AG08396 (cell line): ENCODE data around the gene MCTP2.

ENCODE experiments used
- DNase-seq: peaks from one replicate; pipeline ENCODE4 v3.0.0; 2012; ENCODE audit warnings: low spot score, mixed read lengths

MCTP2 gene

DNA sequence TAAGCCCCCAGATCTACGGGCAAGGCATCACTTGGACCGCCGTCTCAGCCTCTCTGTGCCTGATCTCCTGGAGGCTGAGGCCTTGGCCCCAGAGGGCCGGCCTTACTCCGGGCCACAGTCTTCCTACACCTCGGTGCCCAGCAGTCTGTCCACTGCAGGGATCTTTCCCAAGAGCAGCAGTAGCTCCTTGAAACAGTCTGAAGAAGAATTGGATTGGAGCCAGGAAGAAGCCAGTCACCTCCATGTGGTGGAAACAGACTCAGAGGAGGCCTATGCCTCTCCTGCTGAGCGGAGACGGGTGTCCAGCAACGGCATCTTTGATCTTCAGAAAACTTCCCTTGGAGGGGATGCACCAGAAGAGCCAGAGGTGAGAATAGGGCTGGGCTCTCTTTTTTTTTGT is 67.0 kb downstream of the MCTP2 start:
- DNase-seq: no peak

DNA sequence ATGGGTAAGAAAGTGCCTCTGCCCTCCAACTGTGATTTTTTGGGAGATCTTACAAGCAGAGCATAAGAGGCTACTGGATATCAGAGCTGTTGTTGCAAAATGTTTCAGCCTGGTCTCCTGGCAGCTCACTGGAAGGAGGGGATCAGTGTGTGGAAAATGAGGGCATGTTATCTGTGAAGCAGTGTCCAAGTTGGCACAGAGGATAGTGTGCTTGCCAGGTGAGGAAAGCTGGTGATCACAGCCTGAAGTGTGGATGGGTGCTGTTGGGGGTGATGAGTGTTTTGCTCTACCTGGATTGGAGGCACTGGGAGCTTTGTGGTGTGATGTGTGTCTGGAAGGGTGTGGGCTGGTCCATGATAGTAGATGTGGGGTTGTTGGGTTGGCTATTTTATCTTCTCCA is 69.3 kb downstream of the MCTP2 start:
- DNase-seq: no peak

DNA sequence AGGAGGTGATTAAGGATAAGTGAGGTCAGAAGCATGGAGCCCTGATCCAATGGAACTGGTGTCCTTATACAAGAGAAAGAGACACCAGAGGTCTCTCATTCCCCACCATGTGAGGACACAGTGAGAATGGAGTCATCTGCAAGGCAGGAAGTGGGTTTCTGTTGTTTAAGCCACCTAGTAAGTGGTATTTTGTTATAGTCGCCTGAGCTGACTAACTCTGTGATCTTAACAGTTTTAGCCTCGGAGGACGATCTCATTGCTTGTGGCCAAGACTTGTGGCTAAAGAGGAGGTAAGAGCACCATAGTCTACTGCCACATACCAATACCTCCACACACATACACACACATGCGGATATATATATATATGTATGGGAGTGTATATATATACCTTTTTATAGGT is 73.8 kb downstream of the MCTP2 start:
- DNase-seq: no peak

DNA sequence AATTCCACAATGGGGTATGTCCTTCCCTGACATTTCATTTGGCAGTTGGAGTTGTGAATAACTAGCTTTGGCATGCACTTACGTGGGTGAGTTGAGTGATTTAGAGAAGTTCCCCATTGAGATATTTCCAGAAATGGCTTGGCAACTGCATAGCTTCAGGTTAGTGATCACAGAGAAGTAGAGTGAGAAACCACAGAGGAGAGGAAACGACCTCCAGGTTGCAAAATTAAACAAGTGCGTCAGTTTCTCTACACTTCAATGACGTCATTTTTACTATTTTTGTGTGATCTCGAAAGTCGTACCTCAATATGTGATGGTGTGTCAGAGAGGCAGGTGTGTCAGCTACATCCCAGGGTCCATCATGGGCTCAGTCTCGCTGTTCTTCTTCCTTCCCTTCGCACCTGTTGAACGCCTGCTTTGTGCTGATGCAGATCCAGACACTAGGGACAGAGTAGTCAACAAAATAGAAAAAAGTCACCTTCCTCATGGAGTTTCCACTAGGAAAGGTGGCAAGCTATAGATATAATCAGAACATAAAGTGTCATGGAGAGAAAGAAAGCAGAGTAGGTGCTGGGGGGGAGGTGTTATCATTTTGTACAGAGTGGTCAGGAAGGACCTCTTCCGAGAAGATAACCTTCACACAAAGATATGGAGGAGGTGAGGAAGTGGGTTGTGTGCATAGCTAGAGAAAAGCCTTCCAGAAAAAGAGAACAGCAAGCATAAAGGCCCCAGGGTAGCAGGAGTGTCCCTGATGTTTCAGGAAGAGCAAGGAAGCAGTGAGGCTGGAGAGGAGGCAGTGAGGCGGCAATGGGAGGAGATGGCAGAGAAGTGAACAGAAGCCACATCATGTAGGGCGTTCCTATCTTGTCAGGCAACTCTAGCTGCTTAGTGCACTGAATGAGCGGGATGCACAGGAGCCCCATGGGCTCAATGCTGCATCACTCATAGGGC is 75.6 kb downstream of the MCTP2 start:
- no peak for DNase-seq

DNA sequence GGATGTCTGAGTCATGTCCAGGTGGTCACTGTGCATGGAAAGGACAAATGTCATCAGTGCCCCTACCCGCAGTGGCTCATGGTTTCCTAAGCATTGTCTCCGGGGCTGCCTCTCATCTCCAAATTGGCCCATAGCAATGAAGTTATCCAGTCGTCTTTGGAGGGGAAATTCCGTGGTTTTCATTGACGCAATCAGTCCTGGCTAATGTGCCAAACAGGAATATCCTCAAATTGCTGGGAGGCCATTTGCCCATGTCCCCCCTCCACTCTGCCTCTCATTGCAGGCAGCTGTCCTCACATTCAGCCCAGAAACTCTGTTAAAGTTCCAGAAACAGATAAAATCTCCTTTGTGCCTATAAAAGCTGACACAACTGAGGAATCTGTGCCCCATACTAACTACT is 81.6 kb downstream of the MCTP2 start:
- DNase-seq: no peak

DNA sequence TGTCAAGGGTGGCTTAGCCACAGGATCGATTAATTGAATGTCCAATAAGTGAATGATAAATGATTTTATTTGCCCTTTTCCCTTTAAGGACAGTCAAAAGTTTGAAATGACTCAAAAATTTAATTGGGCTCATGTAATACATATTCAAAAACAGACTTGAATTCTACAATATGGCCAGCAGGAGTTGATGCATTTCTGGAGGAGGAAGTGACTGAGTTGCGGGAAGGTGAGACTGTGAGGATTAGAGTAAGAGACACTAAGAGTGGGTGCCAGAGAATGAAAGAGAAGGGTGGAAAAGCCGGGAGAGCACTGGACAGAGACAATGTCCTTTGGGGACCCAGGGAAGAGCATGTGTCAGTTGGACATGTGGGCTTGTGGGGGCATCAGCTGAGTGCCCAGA is 83.3 kb downstream of the MCTP2 start:
- DNase-seq: no peak

DNA sequence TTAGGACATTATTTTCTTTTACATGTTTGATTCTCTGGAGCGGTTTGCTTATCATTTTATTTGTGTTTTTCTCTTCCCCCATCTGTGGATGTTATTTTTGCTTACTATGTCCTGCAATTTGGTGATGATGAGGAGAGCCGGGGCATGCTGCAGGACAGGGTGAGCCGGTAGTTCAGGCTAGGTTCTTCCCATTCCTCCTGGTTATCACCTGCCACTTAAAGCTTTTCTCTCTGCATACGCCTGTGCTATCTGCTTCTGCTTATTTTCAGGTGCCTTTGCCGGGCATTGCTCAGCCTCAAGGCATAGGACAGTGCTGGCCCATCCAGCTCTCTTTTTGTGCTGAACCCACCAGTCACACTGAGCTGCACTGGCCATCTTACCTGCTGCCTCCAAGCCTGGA is 85.8 kb downstream of the MCTP2 start:
- DNase-seq: no peak

DNA sequence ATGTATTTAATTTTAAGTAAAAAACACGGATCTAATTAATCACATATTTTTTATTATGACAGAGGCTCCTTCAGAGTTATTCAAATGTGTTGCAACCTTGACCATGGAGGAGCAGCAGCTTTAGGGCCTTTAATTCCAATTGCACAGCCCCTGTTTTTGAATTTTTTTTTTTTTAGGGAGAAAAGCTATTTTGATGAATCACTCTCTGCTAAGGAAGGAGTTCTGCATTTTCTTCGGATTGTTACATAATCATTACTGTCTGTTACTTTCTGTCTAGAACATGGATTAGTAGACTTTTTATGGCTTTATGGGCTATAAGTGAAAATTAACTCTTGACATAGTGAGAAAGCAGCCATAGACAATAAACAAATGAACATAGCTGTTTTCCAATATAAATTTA is 90.8 kb downstream of the MCTP2 start:
- no peak for DNase-seq

DNA sequence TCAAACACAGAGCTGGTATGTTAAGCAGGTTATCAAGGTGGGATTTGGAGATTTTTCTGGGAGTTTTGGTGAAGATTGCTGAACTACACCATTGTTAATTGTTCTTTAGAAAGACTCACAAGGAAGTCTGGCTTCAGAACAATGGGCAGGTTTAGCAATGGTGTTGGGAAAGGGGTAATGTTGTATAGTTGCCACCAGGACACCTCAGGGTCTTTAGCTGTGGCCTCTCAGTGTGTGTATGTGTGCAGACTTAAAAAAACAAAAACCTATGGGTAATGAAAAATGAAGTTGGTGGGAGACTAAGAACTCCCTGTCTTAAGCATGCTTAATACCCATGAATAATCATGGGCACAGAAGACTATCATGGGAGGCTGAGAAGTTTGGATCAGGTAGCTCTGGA is 91.7 kb downstream of the MCTP2 start:
- DNase-seq: no peak

DNA sequence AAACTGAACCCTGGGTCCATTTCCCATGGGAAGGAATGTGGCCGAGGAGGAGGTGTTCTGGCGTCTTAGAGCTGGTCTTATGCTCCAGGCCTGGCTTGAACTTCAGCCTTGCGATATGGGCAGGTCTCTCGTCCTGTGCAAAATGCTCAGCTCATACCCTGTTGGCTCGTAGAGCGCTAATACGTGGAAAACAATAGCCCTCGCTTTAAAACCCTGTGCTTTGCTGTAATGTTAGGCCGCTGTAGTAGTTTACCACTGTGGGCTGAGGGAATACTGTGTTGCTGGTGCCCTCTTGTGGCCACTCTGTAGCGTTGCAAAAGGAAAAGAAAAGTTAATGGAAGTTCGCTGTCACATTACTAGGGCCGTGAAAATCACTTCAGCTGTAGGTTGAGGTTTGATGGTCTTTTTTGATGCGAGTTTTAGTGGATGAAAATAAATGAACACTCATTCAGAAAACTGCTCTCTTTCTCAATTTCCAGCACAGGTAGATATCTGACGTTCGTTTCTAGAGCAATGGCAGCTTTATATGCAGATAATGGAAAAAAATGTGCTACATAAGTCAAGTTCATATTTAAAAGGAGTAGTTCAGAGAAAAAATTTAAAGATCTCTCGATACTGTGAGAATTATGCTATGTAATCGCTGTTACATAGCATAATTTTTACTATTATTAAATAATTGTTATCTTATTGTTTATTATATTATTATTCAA is 92.9 kb downstream of the MCTP2 start:
- peak; percentile 61 for DNase-seq

DNA sequence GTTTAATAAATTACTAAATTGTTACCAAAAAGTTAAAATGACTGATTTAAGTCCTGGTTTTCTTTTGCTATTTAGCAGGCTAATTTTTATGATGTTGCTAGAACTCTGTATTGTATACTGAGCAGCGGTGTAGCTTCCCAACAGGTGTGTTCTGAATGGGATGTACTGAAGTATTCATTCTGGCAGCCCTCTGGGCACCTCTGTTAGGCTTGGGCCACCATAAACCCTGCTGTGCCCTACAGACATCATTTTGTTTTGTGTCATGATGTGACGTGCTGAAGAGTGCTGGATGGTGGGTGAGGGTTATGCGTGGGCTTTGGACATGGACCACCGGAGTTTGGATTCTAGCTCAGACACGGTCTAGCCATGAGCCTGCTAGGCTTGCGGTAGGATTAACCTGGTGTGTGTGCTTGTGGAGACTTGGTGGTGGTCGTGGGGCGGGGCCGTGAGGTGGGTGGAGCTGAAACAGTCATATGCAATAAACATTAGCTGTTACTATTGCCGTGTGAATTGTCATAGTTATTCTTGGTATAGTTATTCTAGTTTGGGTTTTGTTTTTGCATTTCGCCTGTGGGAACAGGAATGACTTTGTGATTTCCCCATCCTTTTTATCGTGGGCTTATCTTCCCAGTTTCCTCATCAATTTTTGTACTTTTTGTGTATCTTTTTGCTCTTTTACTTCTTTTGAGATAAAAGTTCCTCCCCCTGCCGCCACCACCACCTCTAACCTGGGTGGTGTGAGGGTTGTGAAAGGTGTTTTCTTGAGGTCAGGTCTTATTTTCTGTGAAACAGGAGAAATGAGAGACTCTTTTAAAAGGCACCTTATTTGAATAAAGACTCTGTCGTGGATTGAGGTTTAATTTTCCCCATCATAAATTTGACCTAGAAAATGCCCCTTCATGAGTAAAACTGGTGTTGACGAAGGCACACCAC is 93.7 kb downstream of the MCTP2 start:
- no peak for DNase-seq

DNA sequence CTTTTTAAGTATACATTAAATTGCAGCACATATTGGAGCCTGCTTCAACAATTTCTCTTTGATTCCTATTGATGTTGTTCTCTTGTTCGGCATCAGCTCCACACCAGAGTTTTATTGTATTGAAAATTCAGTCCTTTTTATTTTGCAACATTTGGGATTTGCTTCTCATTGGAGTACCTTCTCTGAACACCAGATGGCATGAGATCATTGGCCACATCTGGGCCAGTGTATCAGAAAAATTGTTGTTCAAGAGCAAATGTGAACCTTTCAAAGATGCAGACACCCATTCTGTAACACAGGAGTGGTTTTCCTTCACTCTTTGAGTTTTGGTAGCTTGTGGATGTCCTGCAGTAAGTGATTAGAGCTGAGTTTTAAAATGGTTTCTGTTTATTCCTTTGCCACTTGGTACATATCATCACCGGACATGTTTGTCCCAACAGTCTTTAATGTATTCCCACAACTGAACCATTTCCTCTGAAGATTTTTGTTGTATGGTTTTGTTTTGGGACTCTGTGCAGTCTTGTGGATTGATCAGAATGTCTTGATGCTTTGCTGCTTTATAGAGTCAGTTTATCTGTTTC is 96.1 kb downstream of the MCTP2 start:
- DNase-seq: peak; percentile 38

DNA sequence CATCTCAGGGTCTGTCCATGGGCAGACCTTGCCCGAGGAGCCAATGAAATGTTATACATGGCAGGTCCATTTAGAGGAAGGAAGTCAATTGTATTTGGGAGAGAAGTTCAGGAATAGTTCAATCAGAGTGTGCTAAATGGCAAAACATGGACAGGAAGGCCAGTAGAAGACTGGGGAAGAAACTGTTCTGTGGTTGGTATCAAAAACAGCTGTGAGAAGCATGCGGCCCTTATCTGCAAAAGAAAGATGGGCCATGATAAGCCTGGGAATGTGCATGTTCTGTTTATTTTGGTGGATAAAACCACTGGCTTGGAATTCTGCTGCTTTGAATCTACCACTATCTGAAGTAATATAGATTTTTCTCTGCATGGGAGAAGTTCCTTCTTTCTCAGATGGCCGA is 100.4 kb downstream of the MCTP2 start:
- no peak for DNase-seq

DNA sequence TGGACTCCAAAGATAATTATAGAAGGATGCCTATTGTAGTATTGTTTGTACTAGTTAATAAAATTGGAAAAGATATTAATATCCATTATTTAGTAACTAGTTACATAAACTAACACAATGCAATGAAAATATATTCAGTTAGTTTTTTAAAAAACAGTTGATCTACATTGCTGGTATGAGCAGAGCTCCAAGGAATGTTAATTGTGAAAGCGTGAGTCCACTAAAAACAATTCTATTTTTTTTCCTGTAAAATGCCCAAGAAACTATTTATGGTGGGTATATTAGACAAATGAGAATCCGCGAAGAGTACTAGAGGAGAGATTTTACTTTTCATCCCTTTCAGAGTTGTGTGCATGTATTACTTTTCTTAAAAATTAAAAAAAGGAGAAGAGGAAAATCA is 104.3 kb downstream of the MCTP2 start:
- peak; percentile 14 for DNase-seq

DNA sequence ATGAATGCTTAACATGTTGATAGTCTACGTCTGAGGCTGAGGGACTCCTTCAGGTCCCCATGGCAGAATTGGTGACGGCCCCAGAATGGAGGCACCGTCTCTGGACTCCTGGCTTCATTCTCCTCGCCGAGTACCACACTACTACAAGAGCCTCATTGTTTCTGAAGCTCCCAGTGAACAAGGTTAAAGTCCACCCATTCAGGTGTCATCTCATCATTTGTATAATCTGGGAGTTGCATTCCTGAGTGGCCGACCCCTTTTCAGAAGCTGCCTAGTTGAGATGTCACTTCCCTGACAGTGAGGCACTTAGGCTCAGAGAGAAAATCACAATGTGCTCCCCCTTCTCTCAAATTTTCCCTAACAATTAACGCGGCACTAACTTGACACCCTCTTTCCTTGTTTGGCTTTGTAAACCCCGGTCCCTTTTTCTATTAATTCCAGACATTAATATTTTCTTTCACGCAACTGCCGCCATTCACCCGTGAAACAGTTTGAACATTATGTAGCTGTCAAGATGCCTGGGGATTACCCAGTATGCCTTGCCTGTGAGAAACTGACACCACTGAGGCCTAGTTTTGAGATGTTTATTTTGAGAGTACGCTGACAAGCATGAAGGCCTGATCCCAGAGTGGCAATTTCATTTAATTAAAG is 105.6 kb downstream of the MCTP2 start:
- no peak for DNase-seq

DNA sequence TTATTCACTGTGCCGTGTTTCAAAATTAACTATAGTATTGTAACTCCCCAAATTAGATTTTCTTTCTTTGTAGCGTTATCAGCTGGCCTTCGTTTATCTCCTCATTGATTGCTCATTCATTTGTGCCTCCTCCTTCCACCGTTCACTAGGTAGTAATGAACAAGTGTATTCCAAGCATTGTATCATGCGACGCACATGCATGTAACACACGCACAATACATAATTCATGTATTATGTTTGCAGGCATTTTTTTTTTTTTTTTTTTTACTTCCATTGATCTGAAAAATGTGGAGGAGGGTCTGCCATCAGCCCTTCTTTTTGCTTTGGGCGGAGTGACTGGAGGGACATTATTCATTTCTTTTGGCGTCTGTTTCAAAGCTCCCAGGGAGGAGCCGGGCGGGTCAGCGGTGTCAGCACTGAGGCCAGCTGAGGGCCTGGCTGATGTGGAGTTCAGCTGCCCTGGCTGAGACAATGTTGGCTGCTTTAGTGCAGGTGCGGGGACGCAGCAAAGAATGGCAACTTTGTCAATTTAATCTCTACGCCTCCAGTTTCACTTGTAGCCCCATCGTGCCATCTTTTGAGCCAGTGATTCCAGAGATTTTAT is 107.0 kb downstream of the MCTP2 start:
- no peak for DNase-seq

DNA sequence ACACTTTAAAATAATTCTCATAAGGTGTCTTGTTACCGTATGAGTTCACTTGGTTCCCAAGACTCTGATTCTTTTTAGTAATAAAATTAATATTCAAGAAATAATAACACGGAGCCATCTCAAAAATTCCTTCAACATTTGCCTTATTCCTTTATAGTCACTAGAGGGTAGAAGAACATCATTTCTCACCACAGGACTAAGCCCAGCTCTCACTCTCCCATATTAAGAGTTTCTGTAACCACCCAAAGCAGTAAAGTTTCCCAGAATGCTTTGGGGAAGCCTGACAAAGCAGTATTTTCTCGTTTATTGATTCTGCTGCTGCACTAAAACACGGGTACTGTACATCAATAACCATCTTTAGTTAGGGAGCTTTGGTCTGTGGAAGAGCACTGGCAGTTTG is 114.9 kb downstream of the MCTP2 start:
- DNase-seq: peak; percentile 16

DNA sequence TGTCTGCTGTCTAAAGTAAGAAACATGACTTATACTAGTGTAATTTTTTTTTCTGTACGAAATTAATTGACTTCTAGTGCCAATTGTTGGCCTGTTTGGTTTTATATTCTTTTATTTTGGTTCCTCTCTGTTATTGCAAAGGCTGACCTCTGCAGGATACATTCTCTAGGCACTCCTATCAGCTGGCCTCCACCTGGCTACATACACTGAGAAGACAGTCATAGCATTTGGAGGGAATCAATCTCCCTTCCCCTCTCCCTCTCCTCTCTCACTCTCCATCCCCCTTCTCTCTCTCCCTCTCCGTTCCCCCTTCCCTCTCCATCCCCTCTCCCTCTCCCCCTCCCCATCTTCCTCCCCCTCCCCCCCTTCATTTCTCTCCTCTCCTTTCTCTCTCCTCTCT is 116.7 kb downstream of the MCTP2 start:
- DNase-seq: no peak

DNA sequence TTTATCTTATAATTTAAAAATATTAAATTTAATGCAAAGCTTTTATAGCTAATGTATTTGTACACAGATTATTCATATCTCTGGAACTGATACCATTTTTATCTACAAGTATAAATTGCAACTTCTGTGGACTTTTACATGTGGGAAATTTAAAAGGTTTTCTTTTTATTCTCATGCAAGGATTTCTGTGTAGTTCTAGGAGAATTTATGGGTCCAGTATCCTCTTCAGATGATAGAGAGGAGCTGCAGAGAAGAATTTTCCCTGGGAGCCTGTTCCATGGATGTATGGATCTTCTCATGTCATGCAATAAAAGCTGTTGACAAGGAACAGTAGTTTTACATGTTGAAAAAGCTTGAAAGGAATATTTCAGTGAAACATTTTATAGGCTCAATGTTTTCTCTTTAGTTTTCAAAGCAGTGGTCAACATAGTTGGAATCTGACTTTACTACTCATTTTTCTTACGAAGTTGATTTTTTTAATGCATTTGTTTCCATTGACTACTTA is 119.7 kb downstream of the MCTP2 start:
- DNase-seq: no peak

DNA sequence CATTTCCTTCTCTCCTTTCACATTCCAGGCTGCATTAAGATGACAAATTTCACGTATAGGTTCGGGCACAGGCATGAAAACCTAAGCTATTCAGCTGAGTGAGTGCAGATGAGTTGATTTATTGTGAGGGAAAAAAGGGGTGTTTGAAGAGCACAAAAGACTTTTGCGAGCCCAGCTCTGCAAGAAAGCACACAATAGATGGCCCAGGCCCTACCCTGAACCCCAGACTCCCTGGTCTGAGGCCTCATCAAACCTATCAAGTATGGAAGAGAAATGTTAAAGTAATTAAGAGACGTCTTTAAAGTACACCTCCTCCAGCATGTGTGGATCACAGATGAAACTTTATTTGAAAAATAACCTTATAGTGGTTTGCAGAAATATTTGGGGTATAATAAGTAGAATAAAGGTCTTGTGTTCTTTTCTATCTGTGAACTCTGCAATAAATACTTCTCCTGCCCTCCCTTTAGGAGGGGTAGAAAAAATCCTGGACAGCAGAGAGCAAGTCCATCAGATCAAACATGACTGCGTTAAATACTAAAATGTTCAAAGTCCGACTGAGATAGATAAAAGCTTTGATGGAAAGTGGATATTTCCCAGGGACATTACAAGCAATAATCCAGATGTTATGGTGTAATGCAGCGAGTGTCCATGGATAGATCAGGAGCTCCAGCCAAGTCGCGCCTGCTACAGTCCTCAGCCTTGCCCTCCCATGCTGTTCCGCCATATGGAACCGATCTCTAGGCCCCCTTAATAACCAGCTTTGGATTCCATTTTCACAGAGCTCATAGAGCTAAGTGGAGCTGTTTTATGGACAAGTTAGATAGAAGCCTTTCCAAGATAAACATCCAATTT is 121.5 kb downstream of the MCTP2 start:
- no peak for DNase-seq
